Stimulated activated CD4-positive, alpha-beta T cell treated with anti-CD3 and anti-CD28 coated beads, Interleukin-12 subunit alpha, Interleukin-12 subunit beta, amount 100 ng/mL, for 48 hours (primary cell): ENCODE results near the gene NIPAL4.

Source experiments
- DNase-seq, 3 donors: peaks; one replicate each; pipeline ENCODE4 v3.0.0-alpha.2; 2020; ENCODE audit warnings: low read depth in 2 of 3, low spot score in 1 of 3

NIPAL4 gene

DNA sequence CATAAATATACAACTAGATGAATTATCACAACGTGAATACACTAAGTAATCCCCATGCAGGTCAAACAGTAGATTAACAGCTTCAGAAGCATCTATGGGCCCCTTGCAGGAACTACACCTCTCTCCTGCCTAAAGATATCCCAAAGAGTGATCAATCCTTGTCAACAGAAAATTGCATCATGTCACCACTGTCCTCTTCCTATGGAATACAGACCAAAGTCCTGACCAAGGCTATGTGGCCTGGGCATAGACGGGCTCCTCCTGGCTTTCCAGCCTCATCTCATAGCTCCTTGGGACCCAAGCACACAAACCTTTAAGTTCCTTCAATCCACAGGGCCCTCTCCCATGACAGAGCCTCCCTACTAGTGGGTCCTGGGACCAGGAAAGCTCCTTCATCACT lies 25.3 kb downstream of the NIPAL4 start:
- no peak for DNase-seq

DNA sequence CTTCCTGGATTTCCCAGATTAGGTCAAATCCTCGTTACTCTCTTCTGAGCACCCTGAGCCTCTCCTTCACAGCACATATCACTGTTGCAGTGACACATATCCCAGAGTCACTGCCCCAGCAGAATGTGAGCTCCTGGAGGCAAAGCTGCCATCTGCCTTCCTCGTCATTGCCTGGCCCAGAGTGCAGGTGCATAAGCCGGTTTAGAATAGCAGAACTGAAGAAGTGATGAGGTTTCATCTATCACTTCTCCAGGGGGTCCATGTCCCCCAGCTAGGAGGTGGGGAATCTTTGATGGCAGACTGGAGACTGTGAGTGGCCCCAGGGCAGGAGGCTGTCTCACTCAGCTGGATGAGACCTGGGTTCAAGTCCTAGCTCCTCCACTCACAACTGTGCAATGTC lies 25.8 kb downstream of the NIPAL4 start:
- no peak for DNase-seq

DNA sequence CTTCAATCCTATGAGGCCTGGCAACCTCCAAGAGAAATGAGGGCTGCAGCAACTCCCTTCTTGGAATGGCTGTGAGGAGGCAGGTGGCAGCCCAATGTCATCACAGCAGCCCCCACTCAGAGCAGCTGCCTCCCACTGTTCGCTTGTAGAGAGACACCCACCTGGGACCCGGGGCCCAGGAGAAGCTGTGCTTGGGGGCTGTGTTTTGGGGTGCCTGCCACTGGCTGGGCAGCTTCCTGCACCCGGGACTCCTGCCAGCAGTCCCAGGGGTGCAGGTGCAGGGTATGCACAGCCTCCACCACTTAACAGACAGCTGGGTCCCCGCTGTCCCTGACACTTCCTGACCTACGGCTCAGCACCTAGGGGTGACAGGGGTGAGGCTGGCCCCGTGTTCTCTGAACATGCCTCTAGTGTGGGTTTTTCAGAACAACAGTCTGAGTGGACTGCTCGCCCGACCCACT lies 26.2 kb downstream of the NIPAL4 start:
- no peak for DNase-seq

DNA sequence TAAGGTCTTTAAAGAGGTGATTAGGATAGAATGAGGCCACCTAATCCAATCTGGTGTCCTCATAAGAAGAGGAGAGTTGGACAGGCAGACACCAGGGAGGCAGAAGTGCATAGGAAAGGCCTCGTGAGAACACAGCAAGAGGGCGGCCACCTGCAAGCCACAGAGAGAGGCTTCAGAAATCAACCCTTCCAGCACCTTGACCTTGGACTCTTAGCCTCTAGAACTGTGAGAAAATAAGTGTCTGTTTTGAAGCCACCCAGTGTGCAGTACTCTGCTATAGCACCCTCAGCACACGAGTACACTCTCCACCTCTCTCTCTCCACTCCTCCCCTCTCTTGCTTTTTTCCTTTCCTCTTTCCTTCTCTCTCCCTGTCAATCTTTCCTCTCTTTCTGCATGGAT lies 26.8 kb downstream of the NIPAL4 start:
- DNase-seq, result no peak

DNA sequence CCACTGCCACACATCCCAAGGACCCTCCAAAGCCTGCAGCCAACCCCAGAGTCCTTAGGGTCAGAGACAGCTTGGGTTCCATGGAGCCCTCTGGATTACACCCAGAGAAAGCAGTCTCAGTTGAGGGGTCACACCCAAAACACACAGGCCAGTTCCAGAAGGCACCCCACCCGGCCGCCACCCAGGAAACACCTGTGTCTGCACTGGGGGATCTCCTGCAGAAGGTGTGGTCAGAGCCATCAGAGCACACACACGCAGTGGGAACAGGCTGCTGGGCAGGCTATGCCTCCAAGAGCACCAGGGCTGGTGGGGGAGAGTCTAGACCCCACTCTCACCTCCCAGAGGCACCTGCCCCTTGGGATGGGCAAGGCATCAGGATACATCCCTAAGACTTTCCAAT lies 27.3 kb downstream of the NIPAL4 start:
- no peak for DNase-seq

DNA sequence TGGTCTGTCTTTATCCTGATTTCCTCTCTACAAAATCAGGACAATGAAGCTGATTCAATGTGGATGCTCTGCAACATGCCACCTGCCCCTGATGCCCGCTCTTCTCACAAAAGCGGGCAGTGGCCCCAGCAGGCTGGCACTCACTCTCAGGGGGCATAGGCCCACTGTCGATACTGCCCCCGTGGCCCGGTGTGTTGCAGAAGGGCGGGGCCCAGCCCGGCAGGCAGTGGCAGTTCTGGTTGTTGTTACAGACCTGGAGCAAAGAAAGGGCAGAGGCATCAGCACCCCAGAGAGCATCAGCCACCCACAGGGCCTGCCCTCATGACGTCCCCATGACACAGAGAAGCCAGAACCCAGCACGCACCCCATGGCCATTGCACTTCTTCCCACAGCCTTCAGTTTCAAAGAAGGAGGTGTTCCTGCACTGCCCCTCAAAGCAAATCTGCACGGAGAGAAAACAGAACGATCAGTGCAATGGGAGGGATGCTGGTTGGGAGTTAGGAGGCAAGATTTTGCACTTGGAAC lies 31.5 kb downstream of the NIPAL4 start:
- no peak for DNase-seq

DNA sequence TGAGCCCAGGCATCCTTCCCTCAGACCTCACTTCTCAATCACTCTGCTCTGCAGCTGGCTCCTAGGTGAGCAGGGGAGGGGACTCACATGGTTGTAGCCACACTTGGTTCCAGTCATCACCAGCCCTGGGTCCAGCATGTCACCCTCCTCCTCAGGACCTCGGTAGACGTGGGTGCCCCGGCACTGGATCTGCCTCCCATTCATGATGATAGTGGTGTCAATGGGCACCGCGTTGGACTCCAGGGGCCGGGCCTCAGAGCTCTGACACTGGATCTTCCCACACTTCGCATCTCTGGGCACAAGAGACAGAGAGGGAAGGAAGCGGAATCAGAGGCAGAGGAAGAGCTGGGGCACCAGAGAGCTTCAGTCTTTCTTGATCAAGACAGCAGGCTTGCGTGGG lies 32.9 kb downstream of the NIPAL4 start:
- DNase-seq, result no peak

DNA sequence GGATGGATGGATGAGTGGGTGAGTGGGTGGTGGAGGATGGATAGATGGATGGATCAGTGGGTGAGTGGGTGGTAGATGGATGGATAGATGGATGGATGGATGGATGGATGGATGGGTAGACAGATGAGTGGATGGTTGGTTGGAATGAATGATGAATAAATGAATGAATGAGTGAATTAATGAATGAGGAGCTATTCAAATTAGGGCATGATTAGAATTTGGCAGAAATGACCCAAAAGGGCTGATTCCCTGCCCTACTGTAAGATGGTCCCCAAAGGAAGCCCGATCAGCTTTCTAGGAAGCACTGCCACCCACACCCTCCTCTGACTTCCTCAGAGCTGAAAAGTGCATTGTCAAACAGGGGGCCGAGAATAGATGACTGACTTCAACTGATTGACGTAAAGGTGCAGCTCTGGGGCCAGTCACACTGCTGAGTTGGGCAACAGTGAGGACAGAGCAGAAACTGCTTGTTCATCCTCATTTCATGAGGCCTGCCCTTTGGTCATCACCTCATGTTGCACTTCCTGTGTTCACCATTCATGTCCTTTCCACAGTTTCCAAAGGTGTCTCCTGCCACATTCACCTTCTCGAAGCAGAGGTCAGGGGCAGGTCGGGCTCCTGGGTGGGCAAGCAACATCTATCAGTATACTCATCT lies 34.3 kb downstream of the NIPAL4 start:
- no peak for DNase-seq

DNA sequence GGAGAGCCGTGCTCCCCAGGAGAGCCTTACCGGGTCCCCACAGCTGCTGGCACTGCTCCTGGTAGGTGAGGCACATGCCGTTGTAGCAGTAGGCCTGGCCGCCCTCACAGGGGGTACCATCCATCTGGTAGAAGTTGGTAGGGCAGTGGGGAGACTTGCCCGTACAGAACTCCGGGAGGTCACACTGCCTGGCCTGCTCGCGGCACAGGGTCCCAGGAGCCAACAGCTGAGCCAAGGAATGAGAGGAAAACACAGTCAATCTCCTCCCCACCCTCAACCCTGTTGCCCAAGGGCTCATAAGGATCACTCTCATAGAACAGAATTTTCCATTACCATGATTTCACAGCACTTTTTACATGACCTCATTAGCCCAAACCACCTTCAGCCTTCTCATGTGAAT lies 36.9 kb downstream of the NIPAL4 start:
- DNase-seq, result no peak

DNA sequence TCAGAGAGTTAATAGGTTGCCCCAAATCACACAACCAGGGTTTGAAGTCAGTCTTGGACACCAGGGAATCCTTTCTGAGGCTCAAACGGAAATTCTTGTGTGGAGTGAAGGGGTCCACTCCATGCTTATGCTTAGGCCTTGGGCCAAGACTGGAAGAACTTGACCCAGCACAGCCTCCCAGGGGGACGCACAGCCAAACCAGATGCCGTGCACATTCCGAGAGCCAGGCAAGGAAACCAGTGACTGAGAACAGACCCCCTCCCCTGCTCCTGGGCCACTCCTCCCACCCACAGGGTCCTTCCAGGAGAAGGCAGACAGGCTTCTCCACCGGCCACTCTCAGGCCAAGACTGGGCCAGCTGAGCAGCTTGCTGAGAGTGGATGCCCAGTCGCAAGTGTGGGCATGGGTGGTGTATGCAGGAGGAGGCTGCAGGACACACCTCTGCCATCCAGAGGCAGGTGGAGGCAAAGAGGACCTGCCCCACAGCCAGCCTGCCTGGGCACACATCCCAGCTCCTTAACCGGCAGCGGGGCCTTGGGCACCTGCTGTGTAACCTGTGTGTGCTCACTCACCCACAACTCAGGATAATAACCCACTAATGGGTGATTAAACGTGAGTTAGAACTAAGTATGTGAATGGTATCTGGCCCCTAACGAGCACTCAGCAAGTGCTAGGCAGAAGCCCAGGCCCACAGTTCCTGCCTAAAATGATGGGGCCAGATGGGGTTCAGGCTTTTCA lies 38.0 kb downstream of the NIPAL4 start:
- no peak for DNase-seq

DNA sequence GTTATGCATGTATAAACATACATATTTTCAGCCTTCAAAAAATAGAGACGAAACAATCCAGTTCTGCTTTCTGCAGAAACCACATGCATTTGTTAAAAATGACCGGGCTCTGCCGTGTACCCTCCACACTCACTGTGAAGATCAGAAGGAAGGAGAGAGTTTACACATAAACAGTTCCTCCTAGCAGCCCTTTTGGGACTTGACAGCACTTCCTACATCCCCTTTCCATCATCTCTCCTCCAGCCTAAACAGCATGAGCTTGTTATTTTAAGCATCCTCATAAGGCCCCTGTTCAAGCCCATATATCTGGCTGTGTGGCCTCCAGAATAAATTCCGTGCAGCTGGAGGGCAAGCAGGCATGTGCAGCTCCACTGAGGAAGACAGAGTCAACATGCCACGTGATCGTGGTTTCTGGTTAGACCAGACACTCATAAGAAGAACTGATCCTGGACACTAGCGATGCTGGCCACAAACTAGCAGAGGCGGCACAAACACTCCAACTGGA lies 42.2 kb downstream of the NIPAL4 start:
- DNase-seq, result no peak

DNA sequence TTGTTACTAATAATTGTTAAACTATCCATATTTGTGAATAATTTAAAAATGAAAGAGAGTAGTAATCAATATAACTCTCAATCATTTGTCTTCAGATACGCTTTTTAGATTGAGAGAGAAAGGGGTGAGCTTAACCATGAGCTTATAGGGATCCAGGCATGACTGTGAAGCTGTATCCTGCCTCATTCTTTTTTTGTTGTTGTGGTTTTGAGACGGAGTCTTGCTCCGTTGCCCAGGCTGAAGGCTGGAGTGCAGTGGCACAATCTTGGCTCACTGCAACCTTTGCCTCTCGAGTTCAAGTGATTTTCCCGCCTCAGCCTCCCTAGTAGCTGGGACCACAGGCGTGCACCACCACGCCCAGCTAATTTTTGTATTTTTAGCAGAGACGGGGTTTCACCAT lies 44.0 kb downstream of the NIPAL4 start:
- no peak for DNase-seq

DNA sequence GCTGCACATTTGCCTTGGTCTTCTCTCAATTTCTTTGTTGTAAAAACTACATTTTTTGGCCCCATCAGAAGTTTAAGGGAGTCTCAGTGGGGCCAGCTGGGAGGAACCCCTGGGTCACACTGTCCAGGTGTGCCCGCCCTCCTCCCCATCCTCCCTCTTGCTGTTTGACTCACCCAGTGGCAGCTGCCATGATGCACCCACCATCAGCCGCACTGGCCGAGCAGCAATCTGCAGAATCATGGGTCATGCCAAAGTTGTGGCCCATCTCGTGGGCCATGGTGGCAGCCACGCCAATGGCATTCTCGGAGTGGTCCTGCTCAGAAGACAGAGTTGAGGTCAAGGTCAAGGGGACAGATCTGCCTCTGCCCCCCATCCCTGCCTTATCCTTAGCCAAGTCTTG lies 45.5 kb downstream of the NIPAL4 start:
- no peak for DNase-seq

DNA sequence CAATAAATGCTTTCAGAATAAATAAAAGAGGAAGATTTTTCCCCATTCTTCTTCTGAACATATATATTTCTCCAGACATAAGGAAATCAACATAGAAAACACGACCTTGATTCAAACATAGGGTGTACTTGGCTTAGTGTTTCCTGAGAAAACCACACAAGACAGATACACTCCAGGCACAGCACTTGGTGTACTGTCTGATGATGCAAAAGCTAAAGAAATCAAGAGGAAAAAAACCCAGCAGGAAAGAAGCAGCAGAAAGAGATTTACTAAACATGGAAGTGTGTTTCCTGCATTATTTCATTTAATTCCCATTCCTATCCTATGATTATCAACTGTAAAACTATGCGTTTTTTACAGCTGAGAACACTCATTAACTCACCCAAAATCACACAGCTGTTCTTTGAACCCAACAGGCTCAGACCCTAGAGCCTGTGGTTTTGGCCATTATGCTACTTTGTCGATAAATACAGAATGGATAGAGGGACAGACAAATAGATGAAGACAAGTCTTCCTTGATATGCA lies 46.1 kb downstream of the NIPAL4 start:
- DNase-seq, result no peak

DNA sequence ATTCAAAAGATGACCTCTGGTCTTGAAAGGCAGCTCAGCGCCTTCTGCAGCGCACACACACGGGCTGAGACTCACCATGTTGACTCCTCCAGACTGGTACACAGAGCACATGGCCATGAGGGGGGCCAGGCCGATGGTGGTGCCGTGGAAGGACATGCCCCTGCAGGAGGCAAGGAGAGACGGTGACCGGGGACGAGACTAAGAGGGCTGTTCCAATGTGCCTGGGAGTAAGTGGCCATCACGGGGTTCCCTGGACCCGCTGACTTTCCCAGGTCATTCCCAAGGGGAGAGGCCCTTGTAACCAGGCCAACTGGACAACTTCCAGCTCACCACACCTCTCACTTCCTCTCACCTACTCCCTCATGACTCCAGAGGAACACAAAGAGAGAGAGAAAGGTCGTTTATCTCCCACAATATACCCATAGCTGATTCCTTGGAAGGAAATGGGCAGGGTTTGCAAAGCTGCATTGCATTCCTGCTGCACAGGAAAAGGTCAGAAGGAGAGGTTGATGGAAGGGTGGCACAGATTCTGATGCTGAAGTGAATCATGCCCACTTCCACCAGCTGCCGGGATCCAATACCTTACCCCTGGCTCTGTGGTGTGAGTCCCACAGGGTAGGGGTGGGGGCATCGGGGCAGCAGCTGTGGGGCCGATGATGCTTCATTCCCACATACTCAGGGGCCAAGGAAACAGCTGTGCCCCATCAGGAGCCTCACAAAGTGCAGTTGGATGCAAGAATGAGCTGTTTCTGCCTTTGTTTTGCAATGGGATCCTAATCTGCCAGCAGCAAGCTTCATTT lies 47.2 kb downstream of the NIPAL4 start:
- no peak for DNase-seq

DNA sequence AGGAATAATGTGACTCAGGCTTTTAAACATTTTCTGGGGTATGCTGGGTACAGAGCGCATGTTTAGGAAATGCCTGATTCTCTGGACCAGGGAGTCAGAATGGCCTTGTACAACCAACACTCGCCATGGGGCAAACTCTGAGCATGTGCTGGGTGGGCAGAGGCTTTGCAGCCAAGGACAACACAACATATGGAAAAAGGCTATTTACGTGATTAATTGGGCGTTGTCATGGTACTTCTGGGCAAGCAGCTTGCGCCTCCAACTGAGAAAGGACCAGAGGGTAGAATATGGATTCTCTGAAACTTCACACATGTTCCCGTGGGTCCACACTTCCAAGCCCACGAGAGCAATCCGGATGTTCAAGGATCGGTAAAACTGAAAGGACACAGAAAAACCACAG lies 49.1 kb downstream of the NIPAL4 start:
- DNase-seq, result no peak

DNA sequence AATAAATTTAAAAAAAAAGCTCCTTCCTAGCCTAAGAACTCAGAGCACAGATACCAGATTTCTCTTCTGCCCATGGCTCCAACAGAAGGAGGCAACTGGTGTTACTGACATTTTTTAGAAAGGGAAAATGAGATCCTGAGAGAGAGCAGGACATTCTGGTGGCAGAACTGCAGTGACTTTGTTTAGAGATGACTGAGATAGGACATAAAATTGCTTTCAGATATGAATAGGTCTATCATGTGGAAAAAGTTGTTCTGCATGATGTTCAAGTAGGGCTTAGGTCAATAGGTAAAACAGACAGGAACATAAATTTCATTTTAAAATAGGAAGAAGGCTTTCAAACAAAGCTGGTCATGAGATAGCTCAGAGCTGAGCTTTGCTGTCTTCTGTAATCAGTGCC lies 49.6 kb downstream of the NIPAL4 start:
- DNase-seq, result no peak

DNA sequence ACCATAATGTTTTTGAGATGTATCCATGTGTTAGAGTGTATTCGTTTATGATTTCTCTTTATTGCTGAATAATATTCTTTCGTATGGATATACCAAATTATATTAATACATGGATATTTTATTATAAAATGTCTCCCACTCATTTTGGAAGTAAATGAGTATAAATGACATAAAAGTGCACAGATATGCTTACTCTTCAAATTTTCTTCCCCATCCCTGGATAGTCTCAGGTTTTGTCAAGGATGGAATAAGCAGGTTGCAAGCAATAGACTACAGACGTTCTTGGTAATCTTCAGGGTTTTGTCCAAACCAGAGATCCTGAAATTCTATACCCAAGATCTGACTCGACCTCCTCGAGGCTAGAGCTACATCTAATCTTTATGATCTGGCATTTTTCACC lies 50.7 kb downstream of the NIPAL4 start:
- no peak for DNase-seq

DNA sequence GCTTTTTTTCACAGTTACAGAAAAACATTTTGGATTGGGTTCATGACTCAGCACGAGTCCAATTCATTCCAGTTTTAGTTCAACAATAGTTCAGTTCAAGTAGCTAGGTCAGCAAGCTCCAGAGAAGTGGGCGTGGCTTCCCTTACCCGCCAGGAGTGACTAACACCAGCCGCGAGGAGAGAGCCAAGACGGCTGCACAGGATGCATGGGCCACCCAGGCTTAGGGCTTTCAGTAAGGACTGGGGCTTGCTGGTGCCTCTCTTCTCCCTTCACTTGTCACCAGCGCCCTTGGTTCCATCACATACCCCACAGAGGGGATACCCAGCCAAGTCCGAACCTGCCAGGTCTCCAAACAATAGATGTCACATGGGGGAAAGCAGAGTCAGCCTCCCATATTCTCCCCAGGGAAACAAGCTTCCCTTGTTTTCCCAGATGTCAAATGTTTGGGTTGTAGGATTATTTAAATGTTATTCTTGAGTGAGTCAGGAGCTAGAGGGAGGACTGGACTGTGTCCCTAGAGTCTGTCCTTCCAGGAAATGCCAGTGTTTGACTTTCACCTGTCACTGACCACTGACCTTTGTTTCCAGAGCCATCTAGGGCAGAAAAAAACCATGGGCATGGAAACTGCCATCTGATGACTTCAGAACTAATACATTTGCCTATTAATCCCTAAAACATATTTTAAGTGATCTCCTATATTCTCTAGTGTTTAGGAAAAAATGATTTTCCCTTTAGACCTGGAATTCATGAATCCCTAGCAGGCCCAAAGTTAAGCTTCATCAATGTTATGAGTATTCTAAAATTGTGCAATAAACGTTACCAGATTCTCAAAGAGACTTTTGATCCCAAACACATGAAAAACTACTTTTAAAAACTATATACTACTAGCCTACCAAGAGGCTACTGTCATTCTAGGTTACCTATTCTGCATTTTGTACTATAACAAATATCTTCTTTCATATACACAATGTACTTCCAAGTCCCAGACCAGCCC lies 51.9 kb downstream of the NIPAL4 start:
- DNase-seq, result peak; percentile 26 to 45 (median 28)

DNA sequence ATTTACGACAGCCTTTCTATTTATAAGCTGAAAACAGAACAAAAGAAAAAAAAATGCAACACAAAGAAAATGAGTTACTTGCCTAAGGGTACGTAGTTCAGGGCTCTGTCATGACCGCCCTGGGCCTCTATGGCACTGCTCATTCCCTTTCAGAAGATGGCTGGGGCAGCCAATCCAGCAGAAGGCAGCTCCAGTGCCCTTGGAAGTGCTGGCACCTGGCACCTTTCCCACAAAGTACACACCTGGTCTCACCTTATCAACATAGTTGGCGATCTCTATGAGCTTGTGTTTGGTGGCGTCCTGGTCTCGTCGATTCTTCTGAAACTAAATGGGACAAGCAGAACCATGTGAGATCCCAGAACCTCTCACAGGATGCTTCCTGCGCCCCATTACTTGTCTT lies 53.2 kb downstream of the NIPAL4 start:
- DNase-seq, result no peak
